Prostate gland (tissue), 2 donors: ENCODE measurements around the gene RASGRF2. TPM values are rescaled to one million over a fixed set of nuclear protein-coding genes. Genes with fewer than 3 reads are reported as not detected.

Experiments used
- DNase-seq: peaks from one replicate; pipeline ENCODE4 v3.0.0-alpha.2; 2019; ENCODE audit warnings: low spot score
- H3K27ac ChIP-seq, 2 donors: fragments of 200-600 bp; sonication (generic); 2 replicates each; pipeline ENCODE4 v1.5.1; 2017 to 2019
- H3K27me3 ChIP-seq: fragments of 200-600 bp; sonication (generic); replicated peaks from 2 replicates; pipeline ENCODE4 v1.5.1; 2019; ENCODE audit not compliant: insufficient read depth
- H3K36me3 ChIP-seq, 2 donors: fragments of 200-600 bp; sonication (generic); 1 replicate in 1 of 2; 2 replicates in 1 of 2; pipeline versions ENCODE4 v1.5.1 to v1.8.1; 2017 to 2019
- H3K4me1 ChIP-seq: fragments of 200-600 bp; sonication (generic); replicated peaks from 2 replicates; pipeline ENCODE4 v1.5.1; 2019
- H3K4me3 ChIP-seq, 2 donors: fragments of 200-600 bp; sonication (generic); 2 replicates each; pipeline ENCODE4 v1.5.1; 2017 to 2019
- H3K9me3 ChIP-seq: fragments of 200-600 bp; sonication (generic); 2 replicates; pipeline ENCODE4 v1.5.1; 2017
- CTCF ChIP-seq, 4 experiments: fragments of 200-600 bp in 2 of 4; fragments of 450-650 bp in 2 of 4; sonication (generic) in 2 of 4; IDR thresholded peaks; 1 replicate in 3 of 4; 2 replicates in 1 of 4; pipeline ENCODE4 v1.5.1; 2016 to 2019; ENCODE audit warnings: antibody characterized with exemption in 4 of 4, mild to moderate bottlenecking in 2 of 4, moderate library complexity in 2 of 4
- POLR2A ChIP-seq: fragments of 450-650 bp; IDR thresholded peaks from one replicate; pipeline ENCODE4 v1.6.1; 2016; ENCODE audit warnings: antibody characterized with exemption, mild to moderate bottlenecking
- POLR2AphosphoS5 ChIP-seq: sonication (generic); formaldehyde crosslinking; IDR thresholded peaks from one replicate; pipeline ENCODE4 v1.6.1; 2017; ENCODE audit warnings: antibody characterized with exemption
- WGBS: methylation state at CpG from one replicate; pipeline ENCODE4 v1.1.5; 2018; 5-methylcytosine and 5-hydroxymethylcytosine counted together
- intact Hi-C: fragments of 100-400 bp; cut with DNase I; formaldehyde crosslinking; loops from one replicate; pipeline ENCODE4 v1.14.2; 2022
- total RNA-seq, 2 donors: library from RNA; depleted of rRNA; stranded (reverse); fragments of >200 nt; gene quantifications; one replicate each; pipeline ENCODE4 v1.1.0, GENCODE V29; 2016

RASGRF2 gene
- total RNA-seq, 2 donors from 2014 or later, result 3.0 to 7.6 TPM

GRCh38 chr5:81177061-81177460 lies 216.9 kb downstream of the RASGRF2 start:
- DNase-seq, result no peak
- TF ChIP-seq POLR2A, result no peak
- TF ChIP-seq CTCF (IDR thresholded peaks at IDR 0.05), result no peak
- no peak for TF ChIP-seq POLR2AphosphoS5
- Histone ChIP-seq H3K4me1 (no peaks in the 10 kb centered on the region), H3K36me3 (no peaks in the 10 kb centered on the region), H3K4me3 (no peak overlapping the region), H3K27me3 (no peaks in the 10 kb centered on the region), H3K27ac (no peak overlapping the region), H3K9me3 (no peaks in the 10 kb centered on the region)
- 87% methylated on average over 3 of the region's 3 CpGs for WGBS
- intact Hi-C loops, result no loop called here

GRCh38 chr5:81179959-81180358 lies 219.8 kb downstream of the RASGRF2 start:
- WGBS, result 87% methylated on average over 14 of the region's 14 CpGs
- Histone ChIP-seq H3K9me3 (no peaks in the 10 kb centered on the region), H3K27ac (no peak overlapping the region), H3K4me1 (no peaks in the 10 kb centered on the region), H3K4me3 (no peak overlapping the region), H3K27me3 (no peaks in the 10 kb centered on the region), H3K36me3 (no peaks in the 10 kb centered on the region)
- intact Hi-C loops, result no loop called here
- TF ChIP-seq POLR2AphosphoS5, result no peak
- no peak for TF ChIP-seq CTCF (IDR thresholded peaks at IDR 0.05)
- no peak for TF ChIP-seq POLR2A
- DNase-seq, result no peak

- Histone ChIP-seq H3K36me3 (no peaks in the 10 kb centered on the region), H3K4me3 (no peak overlapping the region), H3K27me3 (no peaks in the 10 kb centered on the region), H3K4me1 (no peaks in the 10 kb centered on the region), H3K9me3 (no peaks in the 10 kb centered on the region), H3K27ac (no peak overlapping the region)
- TF ChIP-seq CTCF (IDR thresholded peaks at IDR 0.05), result no peak
- no peak for TF ChIP-seq POLR2AphosphoS5
- TF ChIP-seq POLR2A, result no peak
- intact Hi-C loops, result no loop called here
- no peak for DNase-seq
- WGBS, result 77% methylated on average over 5 of the region's 5 CpGs
Observed at GRCh38 chr5:81180780-81181460, 220.8 kb downstream of the RASGRF2 start.

GRCh38 chr5:81181576-81182316 lies 221.6 kb downstream of the RASGRF2 start:
- intact Hi-C loops, result no loop called here
- no peaks in the 10 kb centered on the region for H3K9me3 ChIP-seq

More at GRCh38 chr5:81181576-81182316, 221.6 kb downstream of the RASGRF2 start:
- Histone ChIP-seq H3K4me1 (no peaks in the 10 kb centered on the region), H3K4me3 (no peak overlapping the region), H3K27ac (no peak overlapping the region), H3K36me3 (no peaks in the 10 kb centered on the region), H3K27me3 (no peaks in the 10 kb centered on the region)
- no peak for TF ChIP-seq POLR2AphosphoS5
- TF ChIP-seq CTCF (IDR thresholded peaks at IDR 0.05), result no peak
- no peak for TF ChIP-seq POLR2A
- WGBS, result 49% methylated on average over 4 of the region's 4 CpGs
- DNase-seq, result no peak
